OCI-LY1 (cell line): ENCODE results near the gene CCDC102A.

Source experiments
- H2AFZ ChIP-seq: fragments of 200-600 bp; sonication (generic), shearing (Covaris generic); 2 replicates; pipeline ENCODE4 v1.6.0; 2014; ENCODE audit warnings: antibody characterized with exemption, mild to moderate bottlenecking, low read length
- H3F3A ChIP-seq: fragments of 200-600 bp; sonication (generic), shearing (Covaris generic); 2 replicates; pipeline ENCODE4 v1.6.0; 2014; ENCODE audit warnings: mild to moderate bottlenecking, antibody characterized with exemption, low read length, moderate library complexity; ENCODE audit not compliant: insufficient read depth
- H3K27ac ChIP-seq: fragments of 200-600 bp; sonication (generic); 2 replicates; pipeline ENCODE4 v1.5.1; 2014; ENCODE audit warnings: low read length, mixed run types, mild to moderate bottlenecking, low read depth; ENCODE audit not compliant: poor library complexity, severe bottlenecking
- H3K27me3 ChIP-seq: fragments of 200-600 bp; sonication (generic); 2 replicates; pipeline ENCODE4 v1.6.0; 2014; ENCODE audit warnings: antibody characterized with exemption, mild to moderate bottlenecking, low read length, moderate library complexity; ENCODE audit not compliant: insufficient read depth
- H3K36me3 ChIP-seq: fragments of 200-600 bp; sonication (generic); 2 replicates; pipeline ENCODE4 v1.6.1; 2014; ENCODE audit warnings: mild to moderate bottlenecking, antibody characterized with exemption, low read length, moderate library complexity, mixed read lengths; ENCODE audit not compliant: insufficient read depth
- H3K4me1 ChIP-seq: fragments of 200-600 bp; sonication (generic); 2 replicates; pipeline ENCODE4 v1.5.1; 2014; ENCODE audit warnings: mild to moderate bottlenecking, low read length, moderate library complexity; ENCODE audit not compliant: insufficient read depth, severe bottlenecking
- H3K4me2 ChIP-seq: fragments of 200-600 bp; sonication (generic), shearing (Covaris generic); 2 replicates; pipeline ENCODE4 v1.6.1; 2014; ENCODE audit warnings: low read length
- H3K4me3 ChIP-seq: fragments of 200-600 bp; sonication (generic); 2 replicates; pipeline ENCODE4 v1.5.1; 2014; ENCODE audit warnings: low read length, low read depth, mild to moderate bottlenecking, mixed read lengths; ENCODE audit not compliant: poor library complexity, severe bottlenecking
- H3K79me2 ChIP-seq: fragments of 200-600 bp; shearing (Covaris generic); 2 replicates; pipeline ENCODE4 v1.6.1; 2016; ENCODE audit warnings: mixed run types, low read length, mixed read lengths; ENCODE audit not compliant: insufficient read depth
- H3K9ac ChIP-seq: fragments of 200-600 bp; sonication (generic), shearing (Covaris generic); 2 replicates; pipeline ENCODE4 v1.6.1; 2014; ENCODE audit warnings: mild to moderate bottlenecking, low read length, mixed read lengths
- H3K9me2 ChIP-seq: fragments of 200-600 bp; sonication (generic), shearing (Covaris generic); 2 replicates; pipeline ENCODE4 v1.6.1; 2014; ENCODE audit warnings: low read depth, mild to moderate bottlenecking, low read length, mixed read lengths
- H3K9me3 ChIP-seq: fragments of 200-600 bp; shearing (Covaris generic); 2 replicates; pipeline ENCODE4 v1.6.1; 2014; ENCODE audit warnings: low read length, mixed read lengths
- H4K20me1 ChIP-seq: fragments of 200-600 bp; sonication (generic), shearing (Covaris generic); 2 replicates; pipeline ENCODE4 v1.6.0; 2016; ENCODE audit warnings: mild to moderate bottlenecking, low read length; ENCODE audit not compliant: insufficient read depth
- EZH2 ChIP-seq: fragments of 200-600 bp; sonication (generic), shearing (Covaris generic); IDR thresholded peaks from 2 replicates; pipeline ENCODE4 v1.8.0; 2017; ENCODE audit warnings: borderline replicate concordance, mixed run types, mild to moderate bottlenecking, antibody characterized with exemption, low read length, moderate library complexity, mixed read lengths
- TF ChIP-seq, protein P1 (sequence below): fragments of 200-600 bp; sonication (generic), shearing (Covaris generic); IDR thresholded peaks from 2 replicates; pipeline ENCODE4 v1.5.1; 2017; ENCODE audit warnings: mild to moderate bottlenecking, antibody characterized with exemption, low read length, moderate library complexity, mixed read lengths

The CCDC102A gene

DNA sequence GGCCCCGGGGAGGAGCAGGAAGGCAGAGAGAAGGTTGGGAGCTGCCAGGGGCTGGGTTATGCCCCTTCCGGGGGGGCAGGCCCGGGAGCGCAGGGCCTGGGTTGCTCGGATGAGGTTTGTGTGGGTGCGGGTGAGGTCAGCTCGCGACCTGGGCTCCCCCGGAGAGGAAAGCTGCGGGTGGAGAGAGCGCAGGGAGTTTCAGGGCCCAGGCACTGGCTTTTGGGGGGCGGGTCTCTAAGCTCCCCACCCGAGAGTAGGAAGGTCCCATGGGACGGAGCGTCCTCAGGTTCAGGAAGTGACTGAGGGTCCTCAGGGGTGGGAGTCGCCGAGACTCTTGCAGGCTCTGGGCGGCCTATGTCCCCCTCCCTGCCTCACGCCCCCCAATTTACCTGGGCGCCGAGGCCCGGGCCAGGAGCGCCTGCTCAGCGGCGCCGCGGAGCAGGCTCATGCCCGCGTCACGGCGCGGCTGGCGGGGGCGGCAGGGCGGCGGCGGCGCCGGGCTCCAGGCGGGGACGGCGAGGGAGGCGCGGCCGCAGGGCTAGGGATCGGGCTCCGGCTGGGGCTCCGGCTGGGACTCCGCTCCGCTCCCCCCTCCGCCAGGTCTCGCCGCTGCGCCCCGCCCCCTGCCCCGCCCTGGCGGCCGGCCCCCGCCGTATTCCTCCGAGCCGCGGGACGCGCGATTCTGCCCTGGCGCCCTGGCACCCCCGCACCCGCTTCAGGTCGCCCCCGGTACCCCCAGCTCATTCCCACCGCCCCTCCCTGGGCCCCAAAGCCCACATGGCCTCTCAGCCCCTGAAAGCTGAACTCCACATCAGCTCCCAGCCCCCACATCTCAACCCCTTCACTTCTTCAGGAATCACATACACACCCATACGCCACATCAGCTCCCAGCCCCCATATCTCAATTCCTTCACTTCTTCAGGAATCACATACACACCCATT is 50.2 kb downstream of the CCDC102A start, which contains the start of gene DOK4:
TSS of gene DOK4 (minus strand) at position 578 of the 942 bp plus-strand sequence. CDS start 6,986 bp downstream, outside the sequence.
- Histone ChIP-seq H3K4me1 (peaks cover 5% of the 10 kb centered on the region), H3K36me3 (no peaks in the 10 kb centered on the region), H3K27ac (no peak within 1 kb of the TSS), H3K9me2 (no peaks in the 10 kb centered on the region), H3K9me3 (no peaks in the 10 kb centered on the region), H4K20me1 (no peaks in the 10 kb centered on the region), H3F3A (no peaks in the 10 kb centered on the region), H3K4me3 (peak within 1 kb of the TSS; percentile 51), H3K9ac (no peak within 1 kb of the TSS; the same call in 1 of the 2 replicates), H3K79me2 (no peaks in the 10 kb centered on the region), H2AFZ (no peak within 1 kb of the TSS), H3K4me2 (peak within 1 kb of the TSS; percentile 68), H3K27me3 (peaks cover 6% of the 10 kb centered on the region)
- TF ChIP-seq, protein P1, sequence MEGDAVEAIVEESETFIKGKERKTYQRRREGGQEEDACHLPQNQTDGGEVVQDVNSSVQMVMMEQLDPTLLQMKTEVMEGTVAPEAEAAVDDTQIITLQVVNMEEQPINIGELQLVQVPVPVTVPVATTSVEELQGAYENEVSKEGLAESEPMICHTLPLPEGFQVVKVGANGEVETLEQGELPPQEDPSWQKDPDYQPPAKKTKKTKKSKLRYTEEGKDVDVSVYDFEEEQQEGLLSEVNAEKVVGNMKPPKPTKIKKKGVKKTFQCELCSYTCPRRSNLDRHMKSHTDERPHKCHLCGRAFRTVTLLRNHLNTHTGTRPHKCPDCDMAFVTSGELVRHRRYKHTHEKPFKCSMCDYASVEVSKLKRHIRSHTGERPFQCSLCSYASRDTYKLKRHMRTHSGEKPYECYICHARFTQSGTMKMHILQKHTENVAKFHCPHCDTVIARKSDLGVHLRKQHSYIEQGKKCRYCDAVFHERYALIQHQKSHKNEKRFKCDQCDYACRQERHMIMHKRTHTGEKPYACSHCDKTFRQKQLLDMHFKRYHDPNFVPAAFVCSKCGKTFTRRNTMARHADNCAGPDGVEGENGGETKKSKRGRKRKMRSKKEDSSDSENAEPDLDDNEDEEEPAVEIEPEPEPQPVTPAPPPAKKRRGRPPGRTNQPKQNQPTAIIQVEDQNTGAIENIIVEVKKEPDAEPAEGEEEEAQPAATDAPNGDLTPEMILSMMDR = no peak
- TF ChIP-seq EZH2 = no peak

DNA sequence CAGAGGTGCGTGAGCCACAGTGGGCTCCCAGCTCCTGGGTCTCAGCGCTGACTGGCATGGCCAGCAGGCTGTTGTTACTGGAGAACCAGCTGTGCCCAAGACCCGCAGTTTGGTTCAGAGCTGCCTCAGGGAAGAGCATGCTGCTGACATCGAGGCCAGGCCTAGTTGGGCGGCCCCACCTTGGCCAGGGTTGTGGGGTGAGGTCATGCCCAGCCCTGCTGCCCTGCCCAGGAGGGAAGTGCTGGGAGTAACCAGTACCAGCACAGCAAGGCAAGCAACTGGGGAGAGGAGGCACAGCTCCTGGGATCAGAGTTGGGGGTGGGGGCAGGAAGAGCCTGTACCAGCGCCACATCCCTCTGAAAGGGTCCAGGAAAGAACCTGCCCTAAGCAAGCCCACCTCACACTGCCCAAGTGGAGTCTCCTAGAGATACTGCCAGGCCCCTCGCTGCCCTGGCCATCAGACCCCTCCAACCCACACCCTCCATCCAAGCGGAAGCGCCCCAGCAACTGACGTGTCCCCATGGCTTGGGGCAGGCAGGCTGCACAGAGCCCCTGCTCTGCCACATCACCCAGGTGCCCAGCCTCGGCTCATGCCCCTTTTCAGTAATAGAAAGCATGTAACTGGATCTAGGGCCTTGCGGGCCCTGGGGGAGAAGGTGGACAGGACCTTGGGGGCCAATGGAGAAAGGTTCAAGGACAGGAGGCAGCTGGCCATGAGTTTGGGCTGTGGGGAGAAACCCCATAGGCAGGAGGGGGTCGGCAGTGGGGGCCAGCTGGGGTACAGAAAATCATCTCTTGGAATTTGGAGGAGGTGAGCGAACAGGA is 51.1 kb downstream of the CCDC102A start:
- H3K4me3 ChIP-seq = peak overlapping the region; percentile 51

DNA sequence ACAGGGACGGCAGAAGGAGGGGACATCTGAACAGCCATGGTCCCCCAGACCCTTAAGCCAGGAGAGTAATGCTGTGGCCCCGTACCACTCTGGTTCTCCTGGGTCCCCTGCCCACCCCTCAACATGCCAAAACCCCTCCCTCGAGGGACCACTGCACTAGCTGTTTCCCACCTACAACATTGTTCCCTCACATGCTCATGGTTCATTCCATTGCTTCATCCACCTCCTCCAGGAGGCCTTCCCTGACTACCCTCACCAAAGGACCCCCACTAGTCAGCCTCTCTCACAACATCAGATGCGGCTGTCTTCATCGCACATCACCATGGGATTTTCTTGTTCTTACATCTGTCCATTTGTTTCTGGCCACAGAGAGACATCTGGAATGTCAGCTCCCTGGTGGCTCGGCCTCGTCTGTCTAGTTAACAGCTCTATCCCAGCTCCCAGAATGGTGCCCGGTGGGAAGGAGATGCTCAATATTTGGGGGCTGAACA is 51.8 kb downstream of the CCDC102A start:
- peaks cover 5% of the 10 kb centered on the region for H3K4me1 ChIP-seq
- H3K79me2 ChIP-seq = no peaks in the 10 kb centered on the region
- no peaks in the 10 kb centered on the region for H3K36me3 ChIP-seq
- H3F3A ChIP-seq = no peaks in the 10 kb centered on the region
- H3K27me3 ChIP-seq = peaks cover 6% of the 10 kb centered on the region
- H3K4me3 ChIP-seq = no peak overlapping the region
- H3K9me3 ChIP-seq = no peaks in the 10 kb centered on the region
- H3K9me2 ChIP-seq = no peaks in the 10 kb centered on the region
- no peak overlapping the region for H3K9ac ChIP-seq
- H3K4me2 ChIP-seq = no peak overlapping the region
- TF ChIP-seq EZH2 = no peak
- TF ChIP-seq, protein P1 = no peak
- no peaks in the 10 kb centered on the region for H4K20me1 ChIP-seq
- H3K27ac ChIP-seq = no peak overlapping the region
- H2AFZ ChIP-seq = no peak overlapping the region

More for the DNA sequence above, 51.1 kb downstream of the CCDC102A start:
- Histone ChIP-seq H3K9me3 (no peaks in the 10 kb centered on the region), H3K9ac (no peak overlapping the region), H3K9me2 (no peaks in the 10 kb centered on the region), H3K27me3 (peaks cover 6% of the 10 kb centered on the region), H3K27ac (no peak overlapping the region), H3K4me1 (peaks cover 5% of the 10 kb centered on the region), H3F3A (no peaks in the 10 kb centered on the region), H2AFZ (no peak overlapping the region), H3K36me3 (no peaks in the 10 kb centered on the region), H3K79me2 (no peaks in the 10 kb centered on the region), H4K20me1 (no peaks in the 10 kb centered on the region), H3K4me2 (peak overlapping the region; percentile 68; the same call in 1 of the 2 replicates)
- TF ChIP-seq, protein P1 = no peak
- no peak for TF ChIP-seq EZH2
